LHCN-M2 (cell line): Measurements from ENCODE around the gene PIP5KL1. TPM values are rescaled to one million over a fixed set of nuclear protein-coding genes. Genes with fewer than 3 reads are reported as not detected.
A peak's percentile ranks its signal among the peaks of the same experiment; 100 is the strongest.

Source experiments
- DNase-seq: peaks from one replicate; pipeline ENCODE4 v3.0.0-alpha.2; 2012; ENCODE audit warnings: low read depth
- total RNA-seq: library from RNA; depleted of rRNA; stranded (reverse); fragments of >200 nt; gene quantifications from 2 replicates; pipeline ENCODE4 v1.2.3, GENCODE V29; 2014

The PIP5KL1 gene
- total RNA-seq, 1 experiment from 2014 or later = 2.6 TPM

- peak; percentile 73 for DNase-seq
These were observed 710 bp upstream of the PIP5KL1 start for GRCh38 chr9:127931092-127931881.

GRCh38 chr9:127929625-127929979 lies 975 bp downstream of the PIP5KL1 start:
- DNase-seq = no peak

- DNase-seq = peak; percentile 36
These were observed 1.6 kb downstream of the PIP5KL1 start for GRCh38 chr9:127928676-127929624.

- no peak for DNase-seq
These were observed 2.4 kb downstream of the PIP5KL1 start for GRCh38 chr9:127927988-127928675.

GRCh38 chr9:127927201-127927987 lies 3.2 kb downstream of the PIP5KL1 start:
- DNase-seq = no peak

- no peak for DNase-seq
These were observed 3.7 kb downstream of the PIP5KL1 start for GRCh38 chr9:127926906-127927200.

GRCh38 chr9:127925959-127926905 lies 4.3 kb downstream of the PIP5KL1 start:
- DNase-seq = no peak

GRCh38 chr9:127924736-127925444 lies 5.7 kb downstream of the PIP5KL1 start:
- DNase-seq = no peak

GRCh38 chr9:127923771-127924170 lies 6.8 kb downstream of the PIP5KL1 start:
- DNase-seq = peak; percentile 94

GRCh38 chr9:127923046-127923445 lies 7.5 kb downstream of the PIP5KL1 start:
- no peak for DNase-seq

- peak; percentile 42 for DNase-seq
These were observed 8.9 kb downstream of the PIP5KL1 start for GRCh38 chr9:127921557-127922120.

GRCh38 chr9:127920794-127921193 lies 9.8 kb downstream of the PIP5KL1 start:
- no peak for DNase-seq

GRCh38 chr9:127919253-127919815 lies 11.2 kb downstream of the PIP5KL1 start:
- peak; percentile 98 for DNase-seq

- DNase-seq = peak; percentile 36
These were observed 12.1 kb downstream of the PIP5KL1 start for GRCh38 chr9:127918183-127919107.

- DNase-seq = no peak
These were observed 13.0 kb downstream of the PIP5KL1 start for GRCh38 chr9:127917603-127918002.

GRCh38 chr9:127916720-127917581 lies 13.6 kb downstream of the PIP5KL1 start, which contains the start of gene ST6GALNAC4:
Gene ST6GALNAC4, minus strand, starts transcription at chr9:127917041. Its CDS starts 622 bp downstream, at chr9:127916419.
- peak; percentile 84 for DNase-seq
